Body of pancreas (tissue), 4 donors: ENCODE measurements around the gene PCYT2.

ENCODE experiments used
- POLR2A ChIP-seq, 3 donors: fragments of 450-650 bp; IDR thresholded peaks; one replicate each; pipeline ENCODE4 v1.6.1; 2016; ENCODE audit warnings: antibody characterized with exemption in 3 of 3, mild to moderate bottlenecking in 2 of 3
- TF ChIP-seq, protein P1 (sequence below), 7 experiments: fragments of 450-650 bp in 4 of 7; fragments of 200-600 bp in 3 of 7; sonication (generic) in 3 of 7; IDR thresholded peaks; one replicate each; pipeline ENCODE4 v1.5.1; 2016 to 2019; ENCODE audit warnings: antibody characterized with exemption in 7 of 7

DNA sequence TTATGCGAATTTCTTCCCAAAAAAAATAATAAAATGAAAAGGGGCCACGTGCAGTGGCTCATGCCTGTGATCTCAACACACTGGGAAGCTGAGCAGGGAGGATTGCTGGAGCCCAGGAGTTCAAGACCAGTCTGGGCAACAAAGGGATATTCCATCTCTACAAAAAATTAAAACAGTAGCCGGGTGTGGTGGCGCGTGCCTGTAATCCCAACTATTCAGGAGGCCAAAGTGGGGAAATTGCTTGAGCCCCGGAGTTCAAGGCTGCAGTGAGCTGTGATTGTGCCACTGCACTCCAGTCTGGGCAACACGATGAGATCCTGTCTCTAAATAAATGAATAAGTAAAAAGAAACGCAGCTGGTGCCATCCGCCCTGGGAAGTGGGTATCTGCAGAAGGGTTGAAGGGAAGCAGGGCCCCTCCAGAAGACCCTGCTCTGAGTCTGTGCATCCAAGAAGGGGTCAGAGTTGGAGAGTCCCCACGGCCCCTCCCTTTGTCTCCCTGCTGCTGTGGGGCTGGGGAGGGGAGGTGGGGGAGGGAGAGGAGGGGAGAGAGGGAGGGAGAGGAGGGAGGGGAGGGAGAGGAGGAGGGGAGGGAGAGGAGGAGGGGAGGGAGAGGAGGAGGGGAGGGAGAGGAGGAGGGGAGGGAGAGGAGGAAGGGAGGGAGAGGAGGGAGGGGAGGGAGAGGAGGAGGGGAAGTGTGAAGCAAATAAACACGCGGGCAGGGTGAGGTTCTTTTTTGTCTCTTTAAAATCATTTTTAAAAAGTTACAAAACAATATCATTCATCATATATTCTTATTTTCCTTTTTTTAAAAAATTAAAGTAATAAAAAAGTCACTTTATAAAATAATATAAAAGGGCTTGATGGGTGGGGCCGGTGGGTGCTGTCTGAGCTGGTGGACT is 40.8 kb upstream of the PCYT2 start:
- TF ChIP-seq, protein P1, sequence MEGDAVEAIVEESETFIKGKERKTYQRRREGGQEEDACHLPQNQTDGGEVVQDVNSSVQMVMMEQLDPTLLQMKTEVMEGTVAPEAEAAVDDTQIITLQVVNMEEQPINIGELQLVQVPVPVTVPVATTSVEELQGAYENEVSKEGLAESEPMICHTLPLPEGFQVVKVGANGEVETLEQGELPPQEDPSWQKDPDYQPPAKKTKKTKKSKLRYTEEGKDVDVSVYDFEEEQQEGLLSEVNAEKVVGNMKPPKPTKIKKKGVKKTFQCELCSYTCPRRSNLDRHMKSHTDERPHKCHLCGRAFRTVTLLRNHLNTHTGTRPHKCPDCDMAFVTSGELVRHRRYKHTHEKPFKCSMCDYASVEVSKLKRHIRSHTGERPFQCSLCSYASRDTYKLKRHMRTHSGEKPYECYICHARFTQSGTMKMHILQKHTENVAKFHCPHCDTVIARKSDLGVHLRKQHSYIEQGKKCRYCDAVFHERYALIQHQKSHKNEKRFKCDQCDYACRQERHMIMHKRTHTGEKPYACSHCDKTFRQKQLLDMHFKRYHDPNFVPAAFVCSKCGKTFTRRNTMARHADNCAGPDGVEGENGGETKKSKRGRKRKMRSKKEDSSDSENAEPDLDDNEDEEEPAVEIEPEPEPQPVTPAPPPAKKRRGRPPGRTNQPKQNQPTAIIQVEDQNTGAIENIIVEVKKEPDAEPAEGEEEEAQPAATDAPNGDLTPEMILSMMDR (IDR thresholded peaks at IDR 0.05), result no peak
- no peak for TF ChIP-seq POLR2A (IDR thresholded peaks at IDR 0.05)
